Stimulated activated CD4-positive, alpha-beta T cell treated with anti-CD3 and anti-CD28 coated beads, TNF-alpha, amount 100 ng/mL, for 48 hours (primary cell): ENCODE measurements around the gene FBXO9.

Experiments
- DNase-seq, 3 donors: peaks; one replicate each; pipeline ENCODE4 v3.0.0-alpha.2; 2020; ENCODE audit warnings: low read depth in 3 of 3

Gene FBXO9

DNA sequence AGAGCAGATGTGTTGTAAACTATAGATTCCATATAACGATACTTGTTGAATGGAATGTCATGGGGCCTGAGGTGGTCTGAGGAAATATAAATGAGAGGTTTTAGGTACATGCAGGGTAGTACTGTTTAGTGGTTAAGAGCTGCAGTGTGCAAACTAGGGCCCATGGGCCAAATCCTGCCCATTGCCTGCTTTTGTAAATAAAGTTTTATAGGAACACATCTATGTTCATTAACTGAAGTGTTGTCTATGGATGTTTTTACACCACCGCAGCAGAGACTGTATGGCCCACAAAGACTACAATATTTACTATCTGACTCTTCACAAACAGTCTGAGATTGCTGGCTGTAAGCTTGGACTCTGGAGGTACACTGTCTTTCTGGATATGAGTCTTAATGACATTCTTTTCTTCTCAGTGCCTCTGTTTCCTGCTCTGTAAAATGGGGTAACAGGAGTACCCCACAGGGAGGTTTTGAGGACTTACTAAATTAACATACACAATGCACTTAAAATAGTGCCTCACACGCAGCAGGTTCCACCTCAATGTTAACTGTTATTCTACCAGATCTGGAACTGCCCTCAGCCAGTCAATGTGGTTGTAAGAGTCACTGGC lies 70.9 kb downstream of the FBXO9 start:
- DNase-seq: no peak

DNA sequence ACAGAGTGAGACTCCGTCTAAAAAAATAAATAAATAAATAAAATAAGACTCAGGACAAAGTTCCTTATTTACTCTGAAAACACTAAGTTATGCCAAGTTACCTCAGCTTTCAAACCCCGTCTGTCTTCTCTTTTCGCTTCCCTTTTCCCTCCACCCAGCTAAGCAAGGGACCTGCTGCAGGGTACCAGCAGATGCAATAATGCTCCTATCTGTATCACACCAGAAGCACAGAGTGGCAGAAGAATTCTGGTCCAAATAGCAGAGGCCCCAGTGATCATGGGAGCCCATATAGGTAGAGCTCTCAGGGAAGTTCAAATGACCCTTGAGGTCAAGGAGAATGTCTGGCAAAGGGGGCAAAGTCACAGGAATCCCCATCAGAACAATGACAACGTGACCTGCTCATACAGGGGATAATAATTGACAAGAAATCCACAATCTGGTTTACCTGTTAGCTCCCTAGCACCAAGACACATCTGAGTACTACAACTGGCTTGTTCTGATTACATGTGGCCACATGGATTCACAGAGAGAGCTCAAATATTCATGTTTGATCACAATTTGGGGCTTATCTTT lies 74.7 kb downstream of the FBXO9 start:
- DNase-seq: no peak

DNA sequence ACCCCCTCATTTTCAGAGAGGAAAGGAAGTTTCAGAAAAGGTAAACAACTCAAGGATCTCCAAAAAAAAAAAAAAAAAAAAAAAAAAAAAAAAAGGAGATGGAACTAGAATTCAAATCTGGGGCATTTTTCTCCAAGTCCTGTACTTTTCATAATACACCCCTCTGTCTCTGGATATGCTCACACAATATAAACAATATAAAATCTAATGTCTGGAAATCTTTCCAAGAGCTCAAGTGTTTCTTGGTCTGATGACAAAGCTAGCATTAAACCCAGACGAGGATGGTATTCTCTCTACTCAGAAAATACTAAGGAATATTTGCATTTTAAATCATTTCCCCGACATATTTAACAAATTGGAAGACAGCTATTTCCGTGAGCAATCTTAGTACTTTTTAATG lies 77.6 kb downstream of the FBXO9 start:
- no peak for DNase-seq

DNA sequence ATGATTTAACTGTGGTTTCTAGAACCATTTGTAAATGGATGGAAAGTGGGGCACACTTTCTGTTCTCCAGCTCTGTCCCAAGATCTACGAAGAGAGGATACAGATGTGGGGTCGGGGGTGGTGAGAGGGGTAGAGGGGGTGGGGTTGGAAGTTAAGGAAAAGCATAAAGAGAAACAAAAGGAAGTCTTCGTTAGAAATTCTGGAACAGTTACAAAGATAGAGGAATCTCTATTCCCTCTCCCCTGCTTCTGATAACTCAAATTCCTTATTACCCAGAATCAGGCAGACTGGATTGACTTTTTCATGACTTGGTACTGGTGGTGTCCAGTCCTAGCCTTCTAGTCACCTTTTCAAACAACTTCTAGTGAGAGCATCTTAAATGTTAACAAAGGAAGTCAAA lies 78.5 kb downstream of the FBXO9 start:
- DNase-seq: no peak

DNA sequence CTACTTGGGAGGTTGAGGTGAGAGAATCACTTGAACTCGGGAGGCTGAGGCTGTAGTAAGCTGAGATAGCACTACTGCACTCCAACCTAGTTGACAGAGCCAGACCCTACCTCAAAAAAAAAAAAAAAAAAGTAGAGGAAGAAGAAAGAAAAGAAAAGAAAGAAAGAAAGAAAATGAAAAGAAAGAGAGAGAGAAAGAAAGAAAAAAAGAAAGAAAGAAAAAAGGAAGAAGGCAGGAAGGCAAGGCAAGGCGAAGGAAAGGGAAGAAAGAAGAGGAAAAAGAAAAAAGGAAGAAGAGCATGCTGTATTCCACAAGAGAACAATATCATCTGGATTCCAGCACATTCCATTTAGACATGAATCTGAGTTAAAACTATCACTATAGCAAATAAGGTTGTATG lies 79.6 kb downstream of the FBXO9 start:
- DNase-seq: no peak

DNA sequence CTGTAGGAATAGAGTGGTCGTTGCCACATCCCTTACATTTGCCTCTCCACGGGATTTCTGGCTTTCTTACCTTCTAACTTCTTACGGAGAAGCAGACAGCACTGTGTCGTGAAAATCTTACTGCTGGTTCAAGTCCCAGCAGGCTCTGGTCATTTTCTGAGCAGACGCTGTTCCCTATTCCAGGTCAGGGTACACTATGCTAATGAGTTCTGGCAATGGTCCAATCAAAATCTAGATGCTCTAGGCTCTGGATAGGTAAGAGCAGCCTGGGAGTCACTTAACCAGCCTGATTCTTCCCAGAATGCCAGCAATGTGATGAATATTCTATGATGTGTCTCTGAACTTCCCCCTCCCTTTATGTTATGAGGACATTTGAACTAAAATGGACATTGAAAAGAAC lies 83.5 kb downstream of the FBXO9 start, which contains the start of gene GCM1:
Gene GCM1, minus strand, starts transcription at position 158 of the 400 bp plus-strand sequence. CDS start 3,209 bp downstream, outside the sequence.
- DNase-seq: no peak
